GM23338 (cell line): ENCODE results near the gene NKD1. TPM values are rescaled to one million over a fixed set of nuclear protein-coding genes. Genes with fewer than 3 reads are reported as not detected.

Experiments used
- ATAC-seq: fragments of 200-7000 bp; cut with Tn5 transposase; 3 replicates; pipeline ENCODE4 v1.9.1; 2020
- DNase-seq: peaks from one replicate; pipeline ENCODE4 v3.0.0-alpha.2; 2015; ENCODE audit warnings: low spot score
- H2AFZ ChIP-seq: fragments of 200-600 bp; sonication (generic); 2 replicates; pipeline ENCODE4 v1.8.0; 2016; ENCODE audit warnings: antibody characterized with exemption, mild to moderate bottlenecking, moderate library complexity
- H3F3A ChIP-seq: fragments of 200-600 bp; sonication (generic); replicated peaks from 2 replicates; pipeline ENCODE4 v1.8.0; 2017; ENCODE audit warnings: antibody characterized with exemption, mixed run types, low read depth
- H3K27ac ChIP-seq: fragments of 200-600 bp; sonication (generic); 2 replicates; pipeline ENCODE4 v1.6.1; 2016; ENCODE audit warnings: low read depth
- H3K27me3 ChIP-seq: fragments of 200-600 bp; sonication (generic); 2 replicates; pipeline ENCODE4 v1.8.0; 2016; ENCODE audit warnings: mild to moderate bottlenecking, mixed run types, moderate library complexity; ENCODE audit not compliant: insufficient read depth
- H3K36me3 ChIP-seq: fragments of 200-600 bp; sonication (generic); 2 replicates; pipeline ENCODE4 v1.8.0; 2016; ENCODE audit warnings: mild to moderate bottlenecking; ENCODE audit not compliant: insufficient read depth
- H3K4me1 ChIP-seq: fragments of 200-600 bp; sonication (generic); 2 replicates; pipeline ENCODE4 v1.8.0; 2016; ENCODE audit warnings: mild to moderate bottlenecking, moderate library complexity; ENCODE audit not compliant: insufficient read depth
- H3K4me2 ChIP-seq: fragments of 200-600 bp; sonication (generic); 2 replicates; pipeline ENCODE4 v1.7.1; 2017; ENCODE audit warnings: mixed run types
- H3K4me3 ChIP-seq: fragments of 200-600 bp; sonication (generic); 2 replicates; pipeline ENCODE4 v1.6.1; 2016; ENCODE audit warnings: mixed run types
- H3K79me2 ChIP-seq: fragments of 200-600 bp; sonication (generic); replicated peaks from 2 replicates; pipeline ENCODE4 v1.8.0; 2017; ENCODE audit warnings: mild to moderate bottlenecking; ENCODE audit not compliant: insufficient read depth
- H3K9me2 ChIP-seq: fragments of 200-600 bp; sonication (generic); 2 replicates; pipeline ENCODE4 v1.8.0; 2017; ENCODE audit not compliant: insufficient read depth
- H4K20me1 ChIP-seq: fragments of 200-600 bp; sonication (generic); replicated peaks from 2 replicates; pipeline ENCODE4 v1.8.0; 2017; ENCODE audit warnings: mild to moderate bottlenecking; ENCODE audit not compliant: insufficient read depth
- H3K27ac Mint-ChIP-seq: 2 replicates; pipeline ENCODE4 v1.8.0; 2020; ENCODE audit warnings: inconsistent platforms, mild to moderate bottlenecking, moderate library complexity, mixed read lengths
- H3K27me3 Mint-ChIP-seq: 3 replicates; pipeline ENCODE4 v1.8.0; 2022; ENCODE audit warnings: low read depth, mild to moderate bottlenecking, moderate library complexity, mixed read lengths, inconsistent platforms; ENCODE audit not compliant: insufficient read depth, poor library complexity
- H3K36me3 Mint-ChIP-seq: 3 replicates; pipeline ENCODE4 v1.8.0; 2021; ENCODE audit warnings: low read depth, mild to moderate bottlenecking, inconsistent platforms, moderate library complexity, mixed read lengths
- H3K4me1 Mint-ChIP-seq: 3 replicates; pipeline ENCODE4 v1.8.0; 2020; ENCODE audit warnings: mild to moderate bottlenecking, inconsistent platforms, mixed read lengths
- H3K4me3 Mint-ChIP-seq: 3 replicates; pipeline ENCODE4 v1.8.0; 2021; ENCODE audit warnings: moderate library complexity, mild to moderate bottlenecking, inconsistent platforms, mixed read lengths
- H3K9me3 Mint-ChIP-seq: 3 replicates; pipeline ENCODE4 v1.8.0; 2020; ENCODE audit warnings: moderate library complexity, mild to moderate bottlenecking, inconsistent platforms, mixed read lengths
- CTCF ChIP-seq, 2 experiments: fragments of 200-600 bp in 1 of 2; sonication (generic) in 1 of 2; conservative IDR thresholded peaks; 2 replicates each; pipeline versions ENCODE4 v1.5.1 to v1.6.1; 2016 to 2017; ENCODE audit warnings: antibody characterized with exemption in 2 of 2, low read depth in 2 of 2, mild to moderate bottlenecking in 2 of 2, moderate library complexity in 1 of 2
- EZH2 ChIP-seq: fragments of 200-600 bp; sonication (generic); IDR thresholded peaks from one replicate; pipeline ENCODE4 v1.8.0; 2017; ENCODE audit warnings: antibody characterized with exemption, mild to moderate bottlenecking, low read depth; ENCODE audit not compliant: unreplicated experiment
- EZH2phosphoT487 ChIP-seq: fragments of 200-600 bp; sonication (generic); IDR thresholded peaks from one replicate; pipeline ENCODE4 v1.8.1; 2018; ENCODE audit warnings: antibody characterized with exemption; ENCODE audit not compliant: unreplicated experiment
- JUNB ChIP-seq: IDR thresholded peaks from one replicate; pipeline ENCODE4 v1.6.1; 2016; ENCODE audit warnings: antibody characterized with exemption; ENCODE audit not compliant: unreplicated experiment
- NANOG ChIP-seq: IDR thresholded peaks from 2 replicates; pipeline ENCODE4 v1.6.1; 2016; ENCODE audit warnings: antibody characterized with exemption, borderline replicate concordance
- REST ChIP-seq: IDR thresholded peaks from one replicate; pipeline ENCODE4 v1.6.1; 2018; ENCODE audit warnings: antibody characterized with exemption; ENCODE audit not compliant: unreplicated experiment
- STAT1 ChIP-seq: IDR thresholded peaks from one replicate; pipeline ENCODE4 v1.6.1; 2016; ENCODE audit warnings: antibody characterized with exemption; ENCODE audit not compliant: unreplicated experiment
- ZNF331 ChIP-seq: fragments of 250-450 bp; sonication (Bioruptor Pico); IDR thresholded peaks from 2 replicates; pipeline ENCODE4 v1.5.0; 2020; ENCODE audit warnings: low read depth, mild to moderate bottlenecking, moderate library complexity
- ZNF462 ChIP-seq: fragments of 250-450 bp; sonication (Bioruptor Pico); IDR thresholded peaks from 2 replicates; pipeline ENCODE4 v1.5.0; 2020; ENCODE audit warnings: mild to moderate bottlenecking, moderate library complexity
- polyA plus RNA-seq: library from polyadenylated mRNA; unstranded; fragments of >200 nt; fragmentation: Nextera tagmentation; extraction: Ambion mirVana; gene quantifications from 2 replicates; pipeline ENCODE4 v1.2.1, GENCODE V29; 2016
- total RNA-seq: library from RNA; depleted of rRNA; stranded (reverse); fragments of >200 nt; shearing (Covaris generic); gene quantifications from 2 replicates; pipeline ENCODE4 v1.2.3, GENCODE V29; 2014

The NKD1 gene
- total and polyA plus RNA-seq, 2 experiments from 2014 or later = 2.1 to 2.3 TPM

GRCh38 chr16:50565428-50565827 is 17.2 kb downstream of the NKD1 start:
- Mint-ChIP-seq H3K27ac (no peak overlapping the region), H3K9me3 (no peaks in the 10 kb centered on the region; the same call in 2 of the 3 replicates), H3K36me3 (no peaks in the 10 kb centered on the region; the same call in 1 of the 3 replicates), H3K4me1 (peaks cover 11% of the 10 kb centered on the region), H3K4me3 (no peak overlapping the region), H3K27me3 (peaks cover 3% of the 10 kb centered on the region)
- H3K79me2 ChIP-seq = no peaks in the 10 kb centered on the region
- no peak overlapping the region for H3K4me3 ChIP-seq
- no peak for TF ChIP-seq EZH2
- no peak for TF ChIP-seq NANOG
- no peak for TF ChIP-seq ZNF331 (CRISPR knock-in tag)
- no peak for TF ChIP-seq STAT1
- no peak for TF ChIP-seq EZH2phosphoT487
- TF ChIP-seq REST = no peak
- TF ChIP-seq ZNF462 = no peak
- TF ChIP-seq JUNB = no peak
- no peak for TF ChIP-seq CTCF (conservative IDR thresholded peaks at IDR 0.05; ENCODE audit: low read depth in 2 of 2)
- H3K27me3 ChIP-seq = no peaks in the 10 kb centered on the region
- no peaks in the 10 kb centered on the region for H3K4me1 ChIP-seq
- 0 out of 2 replicates have a peak, but pooled peaks cover 3% of the 10 kb centered on the region for H3K9me2 ChIP-seq
- H3K27ac ChIP-seq = no peak overlapping the region
- H3K4me2 ChIP-seq = no peak overlapping the region
- no peaks in the 10 kb centered on the region for H4K20me1 ChIP-seq
- no peak overlapping the region for H2AFZ ChIP-seq
- no peaks in the 10 kb centered on the region for H3F3A ChIP-seq
- ATAC-seq (no peak), DNase-seq (no peak)
- no peaks in the 10 kb centered on the region for H3K36me3 ChIP-seq
